GM13977 (cell line): ENCODE results near the gene CACNB1.

Source experiments
- DNase-seq: peaks from one replicate; pipeline ENCODE4 v3.0.0; 2012; ENCODE audit warnings: low spot score
- CTCF ChIP-seq: IDR thresholded peaks from 2 replicates; pipeline ENCODE4 v1.5.1; 2012; ENCODE audit warnings: mild to moderate bottlenecking, control low read depth; ENCODE audit not compliant: insufficient read depth; ENCODE audit errors: extremely low read depth, missing control alignments
- in situ Hi-C: fragments of 300-500 bp; cut with MboI; formaldehyde crosslinking; loops from one replicate; pipeline ENCODE4 v1.12.0; 2022; ENCODE audit warnings: low sequenced_read_pairs, low pct_unique_long_range_greater_than_20kb, mixed read lengths, inconsistent platforms; ENCODE audit not compliant: unreplicated experiment

The CACNB1 gene

GRCh38 chr17:39225308-39225958 is 28.0 kb upstream of the CACNB1 start, which contains the start of gene STAC2:
TSS of gene STAC2 (minus strand) at chr17:39225945. CDS start at chr17:39225502, 443 bp downstream.
- in situ Hi-C loops = no loop called here
- DNase-seq = no peak
- no peak for TF ChIP-seq CTCF

- no peak for TF ChIP-seq CTCF
- no peak for DNase-seq
- in situ Hi-C loops = no loop called here
Observed at GRCh38 chr17:39224778-39225307, 27.4 kb upstream of the CACNB1 start.

- in situ Hi-C loops = no loop called here
- no peak for TF ChIP-seq CTCF
- DNase-seq = no peak
Observed at GRCh38 chr17:39223907-39224777, 26.7 kb upstream of the CACNB1 start.

GRCh38 chr17:39222866-39223834 is 25.7 kb upstream of the CACNB1 start:
- no peak for DNase-seq
- in situ Hi-C loops = no loop called here
- TF ChIP-seq CTCF = no peak

- DNase-seq = no peak
- in situ Hi-C loops = no loop called here
- no peak for TF ChIP-seq CTCF
Observed at GRCh38 chr17:39222151-39222550, 24.7 kb upstream of the CACNB1 start.

- TF ChIP-seq CTCF = no peak
- in situ Hi-C loops = no loop called here
- DNase-seq = no peak
Observed at GRCh38 chr17:39221572-39221971, 24.1 kb upstream of the CACNB1 start.
